HFFc6 (cell line): ENCODE results near the gene VEPH1. TPM values are rescaled to one million over a fixed set of nuclear protein-coding genes. Genes with fewer than 3 reads are reported as not detected.

Experiments used
- DNase-seq: peaks from one replicate; pipeline ENCODE4 v3.0.0-alpha.2; 2018
- H3K27ac Mint-ChIP-seq: 2 replicates; pipeline ENCODE4 v1.8.0; 2020; ENCODE audit warnings: mild to moderate bottlenecking, mixed read lengths
- H3K27me3 Mint-ChIP-seq: 2 replicates; pipeline ENCODE4 v1.8.0; 2021; ENCODE audit warnings: mild to moderate bottlenecking, moderate library complexity, mixed read lengths; ENCODE audit not compliant: insufficient read depth
- H3K36me3 Mint-ChIP-seq: 2 replicates; pipeline ENCODE4 v1.8.0; 2021; ENCODE audit warnings: low read depth, mixed read lengths
- H3K4me1 Mint-ChIP-seq: 2 replicates; pipeline ENCODE4 v1.8.0; 2020; ENCODE audit warnings: low read depth, mixed read lengths
- H3K4me3 Mint-ChIP-seq: 2 replicates; pipeline ENCODE4 v1.8.0; 2020; ENCODE audit warnings: mild to moderate bottlenecking, moderate library complexity, mixed read lengths
- H3K9me3 Mint-ChIP-seq: 2 replicates; pipeline ENCODE4 v1.8.0; 2020; ENCODE audit warnings: mild to moderate bottlenecking, mixed read lengths
- total RNA-seq, 6 experiments: library from RNA; stranded (reverse); fragmentation: NEBNext Ultra II Directional; extraction: Animal tissue kit (Norgen Biotek cat#: 25700); gene quantifications; 2 replicates in 1 of 6; 3 replicates in 5 of 6; pipeline ENCODE4 v1.2.3, GENCODE V29; 2021
- TF ChIP-seq, protein P1 (sequence below): fragments of 200-600 bp; sonication (generic); IDR thresholded peaks from 2 replicates; pipeline ENCODE4 v1.5.0; 2021; ENCODE audit warnings: antibody characterized with exemption, mild to moderate bottlenecking

VEPH1 gene
- total RNA-seq, 6 experiments from 2014 or later: 33.3 to 72.7 (median 63.8) TPM

DNA sequence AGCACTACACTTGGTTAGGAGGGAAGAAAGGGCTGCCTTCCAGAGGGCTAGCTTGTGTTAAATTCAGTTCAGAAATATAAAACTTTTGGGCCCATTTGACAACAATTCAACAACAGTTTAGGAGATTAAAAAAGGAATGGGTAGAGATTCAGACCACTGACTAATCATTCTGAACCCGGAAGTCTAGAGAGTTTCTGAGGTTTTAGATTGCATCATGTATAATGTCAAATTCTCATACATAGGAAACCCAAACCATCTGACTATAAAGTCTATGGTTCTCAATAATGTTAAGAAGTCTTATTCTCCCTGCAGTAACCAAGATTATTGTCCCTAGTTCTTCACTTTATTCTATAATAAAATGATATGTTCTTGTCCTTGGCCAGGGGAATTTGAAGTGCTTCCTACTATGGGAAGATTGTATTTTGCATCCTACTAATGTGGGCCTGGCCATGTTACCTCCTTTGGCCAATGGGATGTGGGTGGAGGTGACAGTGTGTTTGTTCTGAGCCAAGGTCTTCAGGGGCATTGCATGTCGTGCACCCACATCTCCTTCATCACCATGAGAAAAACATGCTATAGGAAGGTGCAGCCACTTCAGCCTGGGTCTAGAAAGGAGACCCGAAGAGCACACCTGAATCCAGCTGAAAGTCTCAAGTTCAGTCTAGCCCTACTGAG lies 276.9 kb downstream of the VEPH1 start:
- H3K36me3 Mint-ChIP-seq: no peaks in the 10 kb centered on the region
- no peaks in the 10 kb centered on the region for H3K9me3 Mint-ChIP-seq
- no peak overlapping the region for H3K4me3 Mint-ChIP-seq
- peaks cover 13% of the 10 kb centered on the region for H3K4me1 Mint-ChIP-seq
- no peak for DNase-seq
- H3K27me3 Mint-ChIP-seq: peaks cover 1% of the 10 kb centered on the region; the same call in 1 of the 2 replicates
- TF ChIP-seq, protein P1, sequence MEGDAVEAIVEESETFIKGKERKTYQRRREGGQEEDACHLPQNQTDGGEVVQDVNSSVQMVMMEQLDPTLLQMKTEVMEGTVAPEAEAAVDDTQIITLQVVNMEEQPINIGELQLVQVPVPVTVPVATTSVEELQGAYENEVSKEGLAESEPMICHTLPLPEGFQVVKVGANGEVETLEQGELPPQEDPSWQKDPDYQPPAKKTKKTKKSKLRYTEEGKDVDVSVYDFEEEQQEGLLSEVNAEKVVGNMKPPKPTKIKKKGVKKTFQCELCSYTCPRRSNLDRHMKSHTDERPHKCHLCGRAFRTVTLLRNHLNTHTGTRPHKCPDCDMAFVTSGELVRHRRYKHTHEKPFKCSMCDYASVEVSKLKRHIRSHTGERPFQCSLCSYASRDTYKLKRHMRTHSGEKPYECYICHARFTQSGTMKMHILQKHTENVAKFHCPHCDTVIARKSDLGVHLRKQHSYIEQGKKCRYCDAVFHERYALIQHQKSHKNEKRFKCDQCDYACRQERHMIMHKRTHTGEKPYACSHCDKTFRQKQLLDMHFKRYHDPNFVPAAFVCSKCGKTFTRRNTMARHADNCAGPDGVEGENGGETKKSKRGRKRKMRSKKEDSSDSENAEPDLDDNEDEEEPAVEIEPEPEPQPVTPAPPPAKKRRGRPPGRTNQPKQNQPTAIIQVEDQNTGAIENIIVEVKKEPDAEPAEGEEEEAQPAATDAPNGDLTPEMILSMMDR: no peak
- H3K27ac Mint-ChIP-seq: peak overlapping the region; percentile 18; the same call in 1 of the 2 replicates

DNA sequence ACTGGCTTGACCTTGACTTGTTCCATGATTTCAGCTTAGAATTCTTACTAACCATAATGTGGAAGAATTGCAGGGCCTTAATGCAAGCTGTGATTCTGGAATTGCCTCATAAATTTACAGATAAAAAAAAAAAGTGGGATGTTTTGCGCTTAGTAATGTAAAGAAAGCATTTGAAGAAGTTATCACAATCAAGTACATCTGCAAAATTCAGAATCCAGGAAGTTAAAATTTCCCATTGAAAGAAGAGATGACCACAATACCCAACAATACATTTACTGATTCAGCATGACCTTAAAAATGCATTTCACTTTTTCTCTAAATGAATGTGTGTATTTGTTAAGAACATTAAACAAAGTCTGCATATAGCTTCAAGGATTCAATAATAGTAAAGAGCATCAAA lies 278.2 kb downstream of the VEPH1 start:
- no peak for DNase-seq
- Mint-ChIP-seq H3K27ac (no peak overlapping the region), H3K36me3 (no peaks in the 10 kb centered on the region), H3K4me3 (no peak overlapping the region), H3K4me1 (peaks cover 20% of the 10 kb centered on the region), H3K9me3 (no peaks in the 10 kb centered on the region), H3K27me3 (peaks cover 1% of the 10 kb centered on the region; the same call in 1 of the 2 replicates)
- TF ChIP-seq, protein P1: no peak

DNA sequence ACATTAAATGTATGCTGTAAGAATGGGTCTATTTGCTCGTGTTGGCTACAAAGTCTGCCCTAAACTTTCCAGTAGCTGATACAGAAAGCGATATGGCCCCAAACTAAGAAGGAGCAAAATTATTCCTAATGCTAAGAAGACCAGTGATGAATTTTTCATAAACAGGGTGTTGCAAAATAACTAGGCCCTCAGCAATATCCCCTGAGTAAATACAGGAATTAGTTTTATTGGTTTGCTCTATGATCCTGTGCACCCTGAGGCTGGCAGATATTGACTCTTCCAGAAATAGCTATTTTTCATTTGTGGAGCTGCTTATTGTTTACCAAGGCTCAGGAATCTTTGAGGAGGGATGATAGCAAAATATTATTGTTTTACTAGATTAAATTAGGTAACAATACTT lies 282.3 kb downstream of the VEPH1 start:
- H3K27ac Mint-ChIP-seq: no peak overlapping the region
- H3K4me3 Mint-ChIP-seq: no peak overlapping the region
- H3K4me1 Mint-ChIP-seq: peaks cover 15% of the 10 kb centered on the region
- H3K27me3 Mint-ChIP-seq: peaks cover 2% of the 10 kb centered on the region; the same call in 1 of the 2 replicates
- TF ChIP-seq, protein P1: no peak
- H3K36me3 Mint-ChIP-seq: no peaks in the 10 kb centered on the region
- no peak for DNase-seq
- H3K9me3 Mint-ChIP-seq: no peaks in the 10 kb centered on the region

DNA sequence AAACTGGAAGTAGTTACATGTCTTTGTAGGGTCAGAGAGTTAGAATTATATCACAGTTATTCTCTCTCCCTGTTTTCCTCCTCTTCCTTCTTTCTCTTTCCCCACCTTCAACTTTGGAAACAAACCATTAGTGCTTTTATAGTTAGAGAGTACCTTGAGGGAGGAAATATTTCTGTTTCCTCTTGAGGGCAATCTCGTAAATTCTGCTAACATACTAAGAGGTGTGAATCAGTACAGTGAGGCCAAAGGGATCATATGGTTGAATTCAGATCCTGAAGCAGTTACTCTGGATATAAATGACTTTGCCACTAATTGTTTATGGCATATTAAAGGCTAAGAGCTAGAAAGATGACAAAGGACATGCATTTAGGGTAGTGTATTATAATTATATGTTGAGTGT lies 283.0 kb downstream of the VEPH1 start:
- Mint-ChIP-seq H3K36me3 (no peaks in the 10 kb centered on the region), H3K4me3 (no peak overlapping the region), H3K9me3 (no peaks in the 10 kb centered on the region), H3K27me3 (peaks cover 2% of the 10 kb centered on the region; the same call in 1 of the 2 replicates), H3K4me1 (peaks cover 11% of the 10 kb centered on the region), H3K27ac (no peak overlapping the region)
- DNase-seq: no peak
- TF ChIP-seq, protein P1: no peak

DNA sequence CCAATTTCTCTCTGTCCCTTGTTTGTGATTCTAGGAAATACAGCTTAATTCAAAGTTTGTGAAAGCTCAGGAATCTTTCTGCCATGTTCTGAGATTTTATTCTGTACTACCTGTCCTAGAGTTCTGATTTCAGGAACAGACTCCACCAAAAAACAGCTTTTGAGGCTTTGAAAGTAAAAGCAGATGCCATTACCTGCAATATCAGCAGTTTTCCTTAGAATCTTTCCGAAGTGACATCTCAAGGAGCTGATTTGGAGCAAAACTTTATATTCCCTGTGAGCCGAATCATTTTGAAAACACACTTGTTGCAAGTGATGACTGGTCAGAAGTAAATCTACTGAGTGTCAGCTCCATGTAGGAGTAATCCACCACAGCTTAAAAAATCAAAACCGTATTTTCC lies 284.0 kb downstream of the VEPH1 start:
- Mint-ChIP-seq H3K36me3 (no peaks in the 10 kb centered on the region), H3K27me3 (peaks cover 2% of the 10 kb centered on the region; the same call in 1 of the 2 replicates), H3K4me1 (peaks cover 11% of the 10 kb centered on the region), H3K9me3 (no peaks in the 10 kb centered on the region), H3K27ac (no peak overlapping the region), H3K4me3 (no peak overlapping the region)
- no peak for DNase-seq
- TF ChIP-seq, protein P1: no peak

Other genes starting within 250 kb of the VEPH1 start
- gene PTX3, start 66.6 kb downstream of the VEPH1 start, total RNA-seq: 10 to 100 TPM; 21.0 to 45.4 (median 44.5) TPM